ENCODE measurements around the gene OXA1L.

DNA sequence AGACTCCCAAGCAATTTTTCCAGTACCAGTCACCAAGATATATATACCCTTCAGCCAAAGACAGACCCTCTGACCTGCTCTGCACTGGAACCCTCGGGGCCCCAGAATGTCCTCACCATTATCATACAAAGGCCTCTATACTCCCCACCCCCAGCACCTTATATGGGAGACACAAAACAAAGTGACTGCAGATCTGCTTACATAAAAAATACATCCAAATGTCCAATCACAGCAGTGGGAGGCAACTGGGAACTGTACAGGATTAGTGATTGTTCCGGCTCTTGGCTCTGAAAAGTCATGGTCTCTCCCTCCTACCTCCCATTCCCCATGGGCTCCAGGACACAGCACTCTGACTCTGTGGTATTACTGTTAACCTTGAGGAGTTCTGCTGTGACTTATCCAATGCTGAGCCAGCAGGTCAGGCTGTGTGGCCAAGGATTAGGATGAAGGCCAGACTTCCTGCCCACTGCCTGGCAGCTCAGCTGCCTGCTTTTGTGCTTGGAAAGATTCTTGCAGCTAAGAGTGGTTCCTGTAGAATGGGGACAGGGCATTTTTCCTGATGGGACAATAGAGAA lies 13.7 kb downstream of the OXA1L start:
- no peak for TF ChIP-seq POLR2A (IDR thresholded peaks at IDR 0.05; ENCODE audit: low read depth, low read length)
- TF ChIP-seq POLR2AphosphoS5 (IDR thresholded peaks at IDR 0.05; ENCODE audit: low read depth, low read length): no peak
- no peak for TF ChIP-seq POU2F2 (IDR thresholded peaks at IDR 0.05; ENCODE audit: low read depth, low read length)
- no peak for TF ChIP-seq SPI1 (IDR thresholded peaks at IDR 0.05; ENCODE audit: low read depth, low read length)
- no peak for TF ChIP-seq PAX5 (IDR thresholded peaks at IDR 0.05; ENCODE audit: insufficient read depth, low read length, severe bottlenecking)
- TF ChIP-seq TAF1 (IDR thresholded peaks at IDR 0.05; ENCODE audit: low read depth, low read length): no peak

Data from GM12891 (cell line).